Measurements from ENCODE around the gene ST6GALNAC3.
"Not testable (repeated sequence)": the region's sequence is repeated elsewhere in the genome, so short reads cannot be mapped to it uniquely, and the experiment has no call there.

ST6GALNAC3 gene

GRCh38 chr1:76074321-76075187 lies at the start of gene ST6GALNAC3:
ST6GALNAC3 (plus strand) TSS chr1:76074746.
- DNase-seq, result peak; percentile 66

GRCh38 chr1:76027341-76027740 lies 47.2 kb upstream of the ST6GALNAC3 start:
- no peak for DNase-seq

- no peak for DNase-seq
Measured at GRCh38 chr1:76029331-76029730, 45.2 kb upstream of the ST6GALNAC3 start.

- DNase-seq, result no peak
Measured at GRCh38 chr1:76031496-76031895, 43.0 kb upstream of the ST6GALNAC3 start.

- no peak for DNase-seq
Measured at GRCh38 chr1:76033800-76034475, 40.6 kb upstream of the ST6GALNAC3 start.

- DNase-seq, result no peak
Measured at GRCh38 chr1:76035053-76035452, 39.5 kb upstream of the ST6GALNAC3 start.

- DNase-seq, result no peak
Measured at GRCh38 chr1:76037324-76037723, 37.2 kb upstream of the ST6GALNAC3 start.

GRCh38 chr1:76038287-76039004 lies 36.1 kb upstream of the ST6GALNAC3 start:
- DNase-seq, result no peak

- DNase-seq, result no peak
Measured at GRCh38 chr1:76046149-76046548, 28.4 kb upstream of the ST6GALNAC3 start.

- no peak for DNase-seq
Measured at GRCh38 chr1:76048219-76048618, 26.3 kb upstream of the ST6GALNAC3 start.

GRCh38 chr1:76048926-76049325 lies 25.6 kb upstream of the ST6GALNAC3 start:
- no peak for DNase-seq

- DNase-seq, result no peak
Measured at GRCh38 chr1:76049498-76049897, 25.0 kb upstream of the ST6GALNAC3 start.

- not testable (repeated sequence) for DNase-seq
Measured at GRCh38 chr1:76050073-76050472, 24.5 kb upstream of the ST6GALNAC3 start.

- DNase-seq, result no peak
Measured at GRCh38 chr1:76053021-76053420, 21.5 kb upstream of the ST6GALNAC3 start.

GRCh38 chr1:76054359-76054758 lies 20.2 kb upstream of the ST6GALNAC3 start:
- DNase-seq, result no peak

- no peak for DNase-seq
Measured at GRCh38 chr1:76055987-76056386, 18.6 kb upstream of the ST6GALNAC3 start.

- DNase-seq, result no peak
Measured at GRCh38 chr1:76059451-76059850, 15.1 kb upstream of the ST6GALNAC3 start.

- DNase-seq, result no peak
Measured at GRCh38 chr1:76065270-76065669, 9.3 kb upstream of the ST6GALNAC3 start.

GRCh38 chr1:76066394-76066793 lies 8.2 kb upstream of the ST6GALNAC3 start:
- no peak for DNase-seq

GRCh38 chr1:76068542-76068941 lies 6.0 kb upstream of the ST6GALNAC3 start:
- DNase-seq, result no peak

- no peak for DNase-seq
Measured at GRCh38 chr1:76068953-76069561, 5.5 kb upstream of the ST6GALNAC3 start.

- DNase-seq, result no peak
Measured at GRCh38 chr1:76070538-76070937, 4.0 kb upstream of the ST6GALNAC3 start.

GRCh38 chr1:76073481-76073880 lies 1.1 kb upstream of the ST6GALNAC3 start:
- no peak for DNase-seq
